ENCODE results near the gene TMEM236. TPM values are rescaled to one million over a fixed set of nuclear protein-coding genes. Genes with fewer than 3 reads are reported as not detected.

The TMEM236 gene
- total RNA-seq, 1 experiment from 2014 or later, result 0.07 TPM

DNA sequence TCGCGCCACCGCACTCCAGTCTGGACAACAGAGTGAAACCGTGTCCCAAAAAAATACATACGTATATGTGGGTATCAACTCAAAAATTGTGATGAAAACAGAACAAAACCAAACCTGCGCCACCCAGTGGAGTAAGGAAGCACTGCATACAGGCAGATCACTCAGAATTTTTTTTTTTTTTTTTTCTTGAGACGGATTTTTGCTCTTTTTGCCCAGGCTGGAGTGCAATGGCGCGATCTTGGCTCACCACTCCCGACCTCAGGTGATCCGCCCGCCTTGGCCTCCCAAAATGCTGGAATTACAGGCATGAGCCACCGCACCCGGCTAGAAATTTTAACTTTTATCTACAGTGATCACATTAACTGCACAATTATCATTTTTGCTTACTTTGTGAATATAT lies 9.1 kb upstream of the TMEM236 start:
- H3K79me2 ChIP-seq (ENCODE audit: insufficient read depth, low read length), result no peaks in the 10 kb centered on the region
- H3K27ac ChIP-seq (ENCODE audit: low read depth, low read length), result no peak overlapping the region
- ATAC-seq, result peak; percentile 74
- H3K9me2 ChIP-seq (ENCODE audit: insufficient read depth), result no peaks in the 10 kb centered on the region
- H3K4me3 ChIP-seq (replicated peaks in 1 of 2; ENCODE audit: low read depth in 1 of 2, low read length in 2 of 2), result peak overlapping the region; percentile 9 to 28; a peak in 2 of 4 replicates
- H3K9me3 ChIP-seq (ENCODE audit: control insufficient read depth in 1 of 2, insufficient read depth in 1 of 2, low read depth in 1 of 2, low read length in 2 of 2), result no peaks in the 10 kb centered on the region
- peak; percentile 49 for DNase-seq (ENCODE audit: low read depth, low spot score)
- H3K27me3 ChIP-seq (ENCODE audit: insufficient read depth, low read length), result no peaks in the 10 kb centered on the region
- no peak overlapping the region for H3K9ac ChIP-seq (ENCODE audit: low read length)
- TF ChIP-seq YY1 (IDR thresholded peaks at IDR 0.05; ENCODE audit: extremely low read depth, insufficient replicate concordance, low read depth, low read length) (no peak), ZFX (IDR thresholded peaks at IDR 0.05) (no peak), RAD21 (IDR thresholded peaks at IDR 0.05; ENCODE audit: low read depth) (peak; percentile 63), CBX3 (IDR thresholded peaks at IDR 0.05; ENCODE audit: low read depth) (0 out of 2 replicates have a peak, but pooled peaks have one; percentile 27), CTCF (IDR thresholded peaks at IDR 0.05 in 2 of 3, conservative IDR thresholded peaks at IDR 0.05 in 1 of 3; ENCODE audit: borderline replicate concordance in 1 of 3, insufficient read depth in 1 of 3, low read depth in 2 of 3, low read length in 2 of 3) (peak; percentile 59 to 78 (median 71); a peak in 5 of 6 replicates)
- TF ChIP-seq, protein P1, sequence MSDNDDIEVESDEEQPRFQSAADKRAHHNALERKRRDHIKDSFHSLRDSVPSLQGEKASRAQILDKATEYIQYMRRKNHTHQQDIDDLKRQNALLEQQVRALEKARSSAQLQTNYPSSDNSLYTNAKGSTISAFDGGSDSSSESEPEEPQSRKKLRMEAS (IDR thresholded peaks at IDR 0.05), result no peak
- H3K4me1 ChIP-seq (ENCODE audit: control insufficient read depth in 1 of 2, insufficient read depth in 2 of 2, low read length in 2 of 2), result peaks cover 0 to 10% of the 10 kb centered on the region in 2 experiments; a peak in 2 of 4 replicates
- no peaks in the 10 kb centered on the region for H3K36me3 ChIP-seq (ENCODE audit: control insufficient read depth in 1 of 2, insufficient read depth in 2 of 2, low read length in 2 of 2)
- no TSS peak for BruUV-seq (replicated peaks)
- CTCF ChIA-PET, result no interaction called here
- peak overlapping the region; percentile 92 for H2AFZ ChIP-seq (ENCODE audit: low read depth, low read length, poor library complexity, severe bottlenecking)
- H4K20me1 ChIP-seq (ENCODE audit: insufficient read depth), result no peaks in the 10 kb centered on the region
- intact Hi-C loops (cut with micrococcal nuclease), result loop anchor here (1.0 to 10.0 kb wide), 3 partner anchors 136 to 898 kb away; no protein-coding TSS in a partner anchor
- H3K4me2 ChIP-seq (ENCODE audit: low read length), result peak overlapping the region; percentile 69
- RAD21 ChIA-PET (ENCODE audit: low non-redundant PET in 1 of 2, low total read pairs in 2 of 2, uncharacterized antibody in 2 of 2, unreplicated experiment in 2 of 2), result no interaction called here
- POLR2A ChIA-PET, result no interaction called here

DNA sequence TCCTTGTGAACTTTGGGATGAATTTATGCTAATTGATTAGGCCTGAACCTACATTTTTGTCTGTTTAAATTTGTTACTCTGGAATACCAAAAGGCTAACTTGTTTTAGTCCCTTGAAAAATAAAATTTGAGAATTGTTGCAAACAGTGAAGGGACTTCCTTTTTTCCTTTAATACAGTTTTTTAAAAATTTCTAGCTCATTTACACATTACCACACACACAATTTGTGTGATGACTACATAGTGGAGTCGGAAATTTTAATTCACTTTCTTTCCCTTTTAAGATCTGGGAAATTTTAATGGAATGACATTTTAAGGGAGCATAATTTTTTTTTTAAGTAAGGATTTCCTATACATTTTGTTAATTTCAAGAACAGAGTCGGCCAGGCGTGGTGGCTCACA lies 8.6 kb upstream of the TMEM236 start:
- Histone ChIP-seq H3K4me2 (ENCODE audit: low read length) (peak overlapping the region; percentile 69), H3K9ac (ENCODE audit: low read length) (no peak overlapping the region), H3K9me3 (ENCODE audit: control insufficient read depth in 1 of 2, insufficient read depth in 1 of 2, low read depth in 1 of 2, low read length in 2 of 2) (no peaks in the 10 kb centered on the region), H3K4me1 (ENCODE audit: control insufficient read depth in 1 of 2, insufficient read depth in 2 of 2, low read length in 2 of 2) (peaks cover 0 to 10% of the 10 kb centered on the region in 2 experiments; a peak in 2 of 4 replicates), H3K79me2 (ENCODE audit: insufficient read depth, low read length) (no peaks in the 10 kb centered on the region), H3K9me2 (ENCODE audit: insufficient read depth) (no peaks in the 10 kb centered on the region), H4K20me1 (ENCODE audit: insufficient read depth) (no peaks in the 10 kb centered on the region), H3K27ac (ENCODE audit: low read depth, low read length) (no peak overlapping the region), H3K36me3 (ENCODE audit: control insufficient read depth in 1 of 2, insufficient read depth in 2 of 2, low read length in 2 of 2) (no peaks in the 10 kb centered on the region), H3K27me3 (ENCODE audit: insufficient read depth, low read length) (no peaks in the 10 kb centered on the region), H3K4me3 (replicated peaks in 1 of 2; ENCODE audit: low read depth in 1 of 2, low read length in 2 of 2) (peak overlapping the region in 1 of 2 experiments; percentile 18; a peak in 1 of 4 replicates), H2AFZ (ENCODE audit: low read depth, low read length, poor library complexity, severe bottlenecking) (peak overlapping the region; percentile 92)
- DNase-seq (ENCODE audit: low read depth, low spot score) (no peak), ATAC-seq (no peak)
- TF ChIP-seq, protein P2, sequence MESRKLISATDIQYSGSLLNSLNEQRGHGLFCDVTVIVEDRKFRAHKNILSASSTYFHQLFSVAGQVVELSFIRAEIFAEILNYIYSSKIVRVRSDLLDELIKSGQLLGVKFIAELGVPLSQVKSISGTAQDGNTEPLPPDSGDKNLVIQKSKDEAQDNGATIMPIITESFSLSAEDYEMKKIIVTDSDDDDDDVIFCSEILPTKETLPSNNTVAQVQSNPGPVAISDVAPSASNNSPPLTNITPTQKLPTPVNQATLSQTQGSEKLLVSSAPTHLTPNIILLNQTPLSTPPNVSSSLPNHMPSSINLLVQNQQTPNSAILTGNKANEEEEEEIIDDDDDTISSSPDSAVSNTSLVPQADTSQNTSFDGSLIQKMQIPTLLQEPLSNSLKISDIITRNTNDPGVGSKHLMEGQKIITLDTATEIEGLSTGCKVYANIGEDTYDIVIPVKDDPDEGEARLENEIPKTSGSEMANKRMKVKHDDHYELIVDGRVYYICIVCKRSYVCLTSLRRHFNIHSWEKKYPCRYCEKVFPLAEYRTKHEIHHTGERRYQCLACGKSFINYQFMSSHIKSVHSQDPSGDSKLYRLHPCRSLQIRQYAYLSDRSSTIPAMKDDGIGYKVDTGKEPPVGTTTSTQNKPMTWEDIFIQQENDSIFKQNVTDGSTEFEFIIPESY (IDR thresholded peaks at IDR 0.05; ENCODE audit: extremely low read depth, insufficient replicate concordance, low read length), result no peak
- no peak for TF ChIP-seq RAD21 (IDR thresholded peaks at IDR 0.05; ENCODE audit: low read depth)
- TF ChIP-seq, protein P3, sequence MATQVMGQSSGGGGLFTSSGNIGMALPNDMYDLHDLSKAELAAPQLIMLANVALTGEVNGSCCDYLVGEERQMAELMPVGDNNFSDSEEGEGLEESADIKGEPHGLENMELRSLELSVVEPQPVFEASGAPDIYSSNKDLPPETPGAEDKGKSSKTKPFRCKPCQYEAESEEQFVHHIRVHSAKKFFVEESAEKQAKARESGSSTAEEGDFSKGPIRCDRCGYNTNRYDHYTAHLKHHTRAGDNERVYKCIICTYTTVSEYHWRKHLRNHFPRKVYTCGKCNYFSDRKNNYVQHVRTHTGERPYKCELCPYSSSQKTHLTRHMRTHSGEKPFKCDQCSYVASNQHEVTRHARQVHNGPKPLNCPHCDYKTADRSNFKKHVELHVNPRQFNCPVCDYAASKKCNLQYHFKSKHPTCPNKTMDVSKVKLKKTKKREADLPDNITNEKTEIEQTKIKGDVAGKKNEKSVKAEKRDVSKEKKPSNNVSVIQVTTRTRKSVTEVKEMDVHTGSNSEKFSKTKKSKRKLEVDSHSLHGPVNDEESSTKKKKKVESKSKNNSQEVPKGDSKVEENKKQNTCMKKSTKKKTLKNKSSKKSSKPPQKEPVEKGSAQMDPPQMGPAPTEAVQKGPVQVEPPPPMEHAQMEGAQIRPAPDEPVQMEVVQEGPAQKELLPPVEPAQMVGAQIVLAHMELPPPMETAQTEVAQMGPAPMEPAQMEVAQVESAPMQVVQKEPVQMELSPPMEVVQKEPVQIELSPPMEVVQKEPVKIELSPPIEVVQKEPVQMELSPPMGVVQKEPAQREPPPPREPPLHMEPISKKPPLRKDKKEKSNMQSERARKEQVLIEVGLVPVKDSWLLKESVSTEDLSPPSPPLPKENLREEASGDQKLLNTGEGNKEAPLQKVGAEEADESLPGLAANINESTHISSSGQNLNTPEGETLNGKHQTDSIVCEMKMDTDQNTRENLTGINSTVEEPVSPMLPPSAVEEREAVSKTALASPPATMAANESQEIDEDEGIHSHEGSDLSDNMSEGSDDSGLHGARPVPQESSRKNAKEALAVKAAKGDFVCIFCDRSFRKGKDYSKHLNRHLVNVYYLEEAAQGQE (IDR thresholded peaks at IDR 0.05; ENCODE audit: low read depth), result no peak
- TF ChIP-seq YY1 (IDR thresholded peaks at IDR 0.05; ENCODE audit: extremely low read depth, insufficient replicate concordance, low read depth, low read length), result no peak
- POLR2A ChIA-PET, result no interaction called here
- no TSS peak for BruUV-seq (replicated peaks)
- CTCF ChIA-PET, result no interaction called here
- RAD21 ChIA-PET (ENCODE audit: low non-redundant PET in 1 of 2, low total read pairs in 2 of 2, uncharacterized antibody in 2 of 2, unreplicated experiment in 2 of 2), result no interaction called here
- intact Hi-C loops (cut with micrococcal nuclease), result loop anchor here (1.0 to 10.0 kb wide), 3 partner anchors 136 to 899 kb away; no protein-coding TSS in a partner anchor

All from HCT116 (cell line).